Measurements from ENCODE around the gene SLC26A3. TPM values are rescaled to one million over a fixed set of nuclear protein-coding genes. Genes with fewer than 3 reads are reported as not detected.

Gene SLC26A3
- total RNA-seq, 2 donors from 2014 or later = 973 to 1,169 TPM

DNA sequence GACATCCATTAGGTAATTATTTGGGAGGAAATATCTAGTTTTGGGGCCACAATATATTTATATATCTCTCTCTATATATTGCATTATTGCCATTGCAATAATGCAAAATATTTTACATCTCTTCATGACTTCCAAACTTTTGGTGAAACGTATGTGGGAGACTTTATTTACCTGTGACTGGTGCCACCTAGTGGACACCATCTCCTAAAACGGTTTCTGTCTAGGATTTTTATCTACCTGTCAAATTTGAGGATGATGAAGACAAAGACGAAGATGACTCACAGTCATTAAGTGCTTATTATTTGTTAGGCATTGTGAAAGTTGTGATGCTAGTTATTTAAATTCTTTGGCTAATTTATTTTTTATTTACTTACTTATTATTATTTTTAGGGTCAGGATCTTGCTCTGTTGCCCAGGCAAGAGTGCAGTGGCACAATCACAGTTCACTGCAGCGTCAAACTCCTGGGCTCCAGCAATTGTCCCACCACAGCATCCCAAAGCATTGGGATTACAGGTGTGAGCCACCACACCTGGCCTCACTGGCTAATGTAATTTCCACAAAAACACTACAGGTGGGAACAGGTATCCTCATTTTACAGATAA lies 77.8 kb downstream of the SLC26A3 start:
- TF ChIP-seq, protein P1, sequence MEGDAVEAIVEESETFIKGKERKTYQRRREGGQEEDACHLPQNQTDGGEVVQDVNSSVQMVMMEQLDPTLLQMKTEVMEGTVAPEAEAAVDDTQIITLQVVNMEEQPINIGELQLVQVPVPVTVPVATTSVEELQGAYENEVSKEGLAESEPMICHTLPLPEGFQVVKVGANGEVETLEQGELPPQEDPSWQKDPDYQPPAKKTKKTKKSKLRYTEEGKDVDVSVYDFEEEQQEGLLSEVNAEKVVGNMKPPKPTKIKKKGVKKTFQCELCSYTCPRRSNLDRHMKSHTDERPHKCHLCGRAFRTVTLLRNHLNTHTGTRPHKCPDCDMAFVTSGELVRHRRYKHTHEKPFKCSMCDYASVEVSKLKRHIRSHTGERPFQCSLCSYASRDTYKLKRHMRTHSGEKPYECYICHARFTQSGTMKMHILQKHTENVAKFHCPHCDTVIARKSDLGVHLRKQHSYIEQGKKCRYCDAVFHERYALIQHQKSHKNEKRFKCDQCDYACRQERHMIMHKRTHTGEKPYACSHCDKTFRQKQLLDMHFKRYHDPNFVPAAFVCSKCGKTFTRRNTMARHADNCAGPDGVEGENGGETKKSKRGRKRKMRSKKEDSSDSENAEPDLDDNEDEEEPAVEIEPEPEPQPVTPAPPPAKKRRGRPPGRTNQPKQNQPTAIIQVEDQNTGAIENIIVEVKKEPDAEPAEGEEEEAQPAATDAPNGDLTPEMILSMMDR (IDR thresholded peaks at IDR 0.05) = peak; percentile 54
- H3K27ac ChIP-seq = no peak overlapping the region
- no peaks in the 10 kb centered on the region for H3K36me3 ChIP-seq
- no peaks in the 10 kb centered on the region for H3K27me3 ChIP-seq
- DNase-seq = peak; percentile 51
- no peak overlapping the region for H3K4me3 ChIP-seq
- H3K9ac ChIP-seq (ENCODE audit: low read depth in 2 of 2, low read length in 2 of 2) = no peak overlapping the region
- no peaks in the 10 kb centered on the region for H3K4me1 ChIP-seq
- H3K9me3 ChIP-seq = no peaks in the 10 kb centered on the region
- intact Hi-C loops (cut with DNase I) = loop anchor here (2.0 to 10.0 kb wide), 2 partner anchors 262 to 510 kb away; no protein-coding TSS in a partner anchor

DNA sequence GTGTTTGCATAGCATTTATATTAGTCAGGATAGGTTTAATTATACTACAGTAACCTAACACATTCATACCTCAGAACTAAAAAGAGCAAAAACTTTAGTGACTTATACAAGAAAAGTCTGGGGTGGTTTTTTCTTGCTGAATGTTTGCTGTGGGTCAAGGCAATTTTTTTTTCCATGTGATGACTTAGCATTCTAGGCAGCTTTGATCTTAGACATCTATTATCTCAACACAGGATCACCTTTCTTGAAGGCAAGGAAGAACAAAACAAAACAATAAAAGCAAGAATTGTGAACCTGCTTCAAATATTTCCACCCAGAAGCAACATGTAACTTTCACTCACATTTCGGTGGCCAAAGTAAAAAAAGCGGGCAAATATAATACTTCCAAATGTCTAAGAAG lies 79.8 kb downstream of the SLC26A3 start:
- no peaks in the 10 kb centered on the region for H3K27me3 ChIP-seq
- H3K4me1 ChIP-seq = no peaks in the 10 kb centered on the region
- intact Hi-C loops (cut with DNase I) = loop anchor here (10.0 kb wide), 1 partner anchor 508 kb away; no protein-coding TSS in a partner anchor
- H3K27ac ChIP-seq = no peak overlapping the region
- H3K9me3 ChIP-seq = no peaks in the 10 kb centered on the region
- no peaks in the 10 kb centered on the region for H3K36me3 ChIP-seq
- DNase-seq = no peak
- no peak overlapping the region for H3K4me3 ChIP-seq
- TF ChIP-seq, protein P1 (IDR thresholded peaks at IDR 0.05) = no peak
- H3K9ac ChIP-seq (ENCODE audit: low read depth in 2 of 2, low read length in 2 of 2) = no peak overlapping the region

DNA sequence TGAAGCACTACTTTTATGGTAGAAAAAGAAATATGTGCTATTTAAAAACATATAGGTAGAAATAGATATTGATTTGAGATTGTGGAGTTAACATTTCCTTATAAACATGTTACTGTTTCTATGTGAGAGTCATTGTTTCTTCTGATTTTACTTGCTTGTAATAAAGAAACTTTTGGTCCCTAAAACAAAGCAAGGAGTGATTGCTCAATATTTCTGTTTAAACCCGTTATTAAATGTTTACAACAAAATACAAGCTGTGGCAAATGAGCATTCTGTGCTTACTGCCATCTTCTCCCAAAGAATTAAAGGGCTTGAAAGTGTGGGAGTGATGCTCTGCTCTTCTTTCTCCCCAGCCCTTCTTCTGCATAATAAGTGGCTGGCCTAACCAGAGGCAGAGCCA lies 81.7 kb downstream of the SLC26A3 start:
- no peak for DNase-seq
- intact Hi-C loops (cut with DNase I) = loop anchor here (10.0 kb wide), 1 partner anchor 506 kb away; no protein-coding TSS in a partner anchor
- Histone ChIP-seq H3K9ac (ENCODE audit: low read depth in 2 of 2, low read length in 2 of 2) (no peak overlapping the region), H3K4me1 (no peaks in the 10 kb centered on the region), H3K27me3 (no peaks in the 10 kb centered on the region), H3K27ac (no peak overlapping the region), H3K4me3 (no peak overlapping the region), H3K36me3 (no peaks in the 10 kb centered on the region), H3K9me3 (no peaks in the 10 kb centered on the region)
- TF ChIP-seq, protein P1 (IDR thresholded peaks at IDR 0.05) = no peak

DNA sequence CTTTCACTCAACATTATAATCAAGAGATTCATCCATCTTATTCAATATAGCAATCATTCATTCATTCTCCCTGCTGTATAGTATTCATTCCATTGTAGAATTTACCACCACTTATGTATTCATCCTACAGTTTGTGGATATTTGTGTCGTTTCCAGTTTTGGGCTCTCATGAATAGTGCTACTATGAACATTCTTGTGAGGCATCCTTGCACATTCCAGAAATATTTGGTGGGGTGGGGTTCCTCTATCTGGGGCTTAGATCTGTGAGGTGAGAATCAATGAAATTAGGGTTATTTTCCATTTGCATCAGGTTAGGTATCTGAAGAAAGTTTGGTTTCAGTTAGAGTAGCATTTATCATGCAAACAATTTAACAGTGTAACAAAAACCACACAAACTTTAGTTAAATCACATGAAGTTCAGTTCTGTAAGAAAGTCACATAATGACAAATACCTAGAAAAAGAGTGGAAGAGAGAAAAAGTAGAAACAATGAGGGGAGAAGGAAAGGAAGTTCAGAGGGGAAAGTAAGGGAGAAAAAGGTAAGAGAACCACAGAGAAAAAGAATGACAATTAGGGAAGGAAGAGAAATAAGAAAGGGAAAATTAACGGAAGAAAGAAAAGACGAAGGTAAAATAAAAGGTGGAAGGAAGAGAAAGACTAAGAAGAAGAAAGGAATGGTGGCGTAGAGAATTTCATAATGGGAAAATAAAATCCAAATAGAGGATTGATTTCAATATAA lies 84.4 kb downstream of the SLC26A3 start:
- Histone ChIP-seq H3K27ac (no peak overlapping the region), H3K9ac (ENCODE audit: low read depth in 2 of 2, low read length in 2 of 2) (no peak overlapping the region), H3K4me1 (no peaks in the 10 kb centered on the region), H3K36me3 (no peaks in the 10 kb centered on the region), H3K27me3 (no peaks in the 10 kb centered on the region), H3K9me3 (no peaks in the 10 kb centered on the region), H3K4me3 (no peak overlapping the region)
- TF ChIP-seq, protein P1 (IDR thresholded peaks at IDR 0.05) = no peak
- intact Hi-C loops (cut with DNase I) = no loop called here
- DNase-seq = no peak

DNA sequence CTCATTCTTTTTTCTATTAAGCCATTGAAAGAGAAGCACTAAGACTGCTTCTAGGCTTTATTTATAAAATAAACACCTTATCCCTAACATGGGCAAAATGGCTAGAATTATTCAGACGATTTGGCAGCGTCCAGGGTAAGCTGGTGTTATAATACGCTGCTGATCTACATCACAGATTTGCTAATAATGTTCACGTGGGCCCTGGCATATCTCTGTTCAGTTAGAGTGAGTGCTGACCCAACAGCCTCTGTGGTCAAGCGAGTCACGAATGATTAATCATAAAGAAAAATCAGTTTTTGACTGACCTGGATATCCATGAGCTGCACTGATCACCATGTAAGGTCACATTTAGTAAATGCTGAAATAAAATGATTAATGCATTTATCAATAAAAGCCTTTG lies 87.5 kb downstream of the SLC26A3 start:
- H3K36me3 ChIP-seq = no peaks in the 10 kb centered on the region
- DNase-seq = no peak
- no peak overlapping the region for H3K4me3 ChIP-seq
- H3K27ac ChIP-seq = no peak overlapping the region
- no peak overlapping the region for H3K9ac ChIP-seq (ENCODE audit: low read depth in 2 of 2, low read length in 2 of 2)
- intact Hi-C loops (cut with DNase I) = no loop called here
- H3K4me1 ChIP-seq = no peaks in the 10 kb centered on the region
- no peaks in the 10 kb centered on the region for H3K27me3 ChIP-seq
- H3K9me3 ChIP-seq = no peaks in the 10 kb centered on the region
- TF ChIP-seq, protein P1 (IDR thresholded peaks at IDR 0.05) = no peak

Other genes with a start within 250 kb of the SLC26A3 start
- gene COG5, start 239.3 kb downstream of the SLC26A3 start, total RNA-seq = 10 to 100 TPM; 43.1 to 46.8 TPM
- 1 to 10 TPM; 3.7 to 5.7 TPM for gene DUS4L, start 239.3 kb downstream of the SLC26A3 start, total RNA-seq
- gene BCAP29, start 223.0 kb downstream of the SLC26A3 start, total RNA-seq = 10 to 100 TPM; 63.1 to 71.4 TPM
- under 1 TPM; 0.32 to 0.59 TPM for gene SLC26A4, start 142.4 kb downstream of the SLC26A3 start, total RNA-seq
- gene CBLL1, start 59.1 kb downstream of the SLC26A3 start, total RNA-seq = 10 to 100 TPM; 21.5 to 23.2 TPM
- gene DLD, start 88.0 kb upstream of the SLC26A3 start, total RNA-seq = 100 to 1,000 TPM; 119 to 183 TPM
- 10 to 100 TPM; 91.6 to 96.7 TPM for gene LAMB1, start 199.9 kb upstream of the SLC26A3 start, total RNA-seq